AG04449 (cell line): ENCODE data around the gene TUBB4B.
A peak's percentile ranks its signal among the peaks of the same experiment; 100 is the strongest.

Source experiments
- CTCF ChIA-PET: fragments of 350-600 bp; formaldehyde crosslinking; extraction: SDS; loops from one replicate; lab custom pipeline; 2021; ENCODE audit warnings: antibody characterized with exemption; lab: Yijun Ruan, JAX
- POLR2A ChIA-PET: fragments of 400-600, 350-600 bp; formaldehyde crosslinking; extraction: SDS; loops from one replicate; lab custom pipeline; 2020; ENCODE audit warnings: antibody characterized with exemption, inconsistent platforms; lab: Yijun Ruan, JAX
- DNase-seq: peaks from one replicate; pipeline ENCODE4 v3.0.0-alpha.2; 2010; ENCODE audit warnings: low read depth, low spot score
- H3K4me3 ChIP-seq: 2 replicates; pipeline ENCODE4 v1.5.1; 2011; ENCODE audit warnings: low read depth, mild to moderate bottlenecking, control low read depth, low read length
- CTCF ChIP-seq: IDR thresholded peaks from one replicate; pipeline ENCODE4 v1.5.1; 2011; ENCODE audit warnings: mild to moderate bottlenecking, moderate library complexity, low read length, control low read depth, inconsistent platforms; ENCODE audit not compliant: insufficient read depth; ENCODE audit errors: missing control alignments

The TUBB4B gene

GRCh38 chr9:137218754-137219271 lies 22.3 kb upstream of the TUBB4B start:
- H3K4me3 ChIP-seq, result no peak overlapping the region
- DNase-seq, result no peak
- TF ChIP-seq CTCF, result no peak
- POLR2A ChIA-PET, result no interaction called here
- CTCF ChIA-PET, result interaction anchor here (1.0 to 1.4 kb wide), 2 partner anchors 9 to 18 kb away, joined by 4 to 5 read pairs; partner anchors contain the start of gene RNF224

GRCh38 chr9:137219757-137220316 lies 21.2 kb upstream of the TUBB4B start:
- ChIA-PET CTCF (interaction anchor here (0.5 to 1.0 kb wide), 2 partner anchors 17 to 29 kb away, joined by 3 to 4 read pairs; no protein-coding TSS in a partner anchor), POLR2A (interaction anchor here (0.7 to 1.4 kb wide), 2 partner anchors 19 to 21 kb away, joined by 4 read pairs; partner anchors contain the start of gene TPRN)
- no peak for TF ChIP-seq CTCF
- DNase-seq, result no peak
- H3K4me3 ChIP-seq, result no peak overlapping the region

GRCh38 chr9:137220317-137221094 lies 20.6 kb upstream of the TUBB4B start:
- ChIA-PET POLR2A (interaction anchor here (1.4 to 3.1 kb wide), 2 partner anchors 20 kb away, joined by 4 to 19 read pairs; partner anchors contain the start of genes TPRN and TUBB4B), CTCF (interaction anchor here (0.7 to 3.8 kb wide), 4 partner anchors 16 to 191 kb away, joined by 3 to 14 read pairs (median 3); partner anchors contain the start of gene NPDC1)
- no peak overlapping the region for H3K4me3 ChIP-seq
- no peak for DNase-seq
- no peak for TF ChIP-seq CTCF

GRCh38 chr9:137221095-137221505 lies 20.0 kb upstream of the TUBB4B start:
- ChIA-PET POLR2A (interaction anchor here (1.4 to 3.1 kb wide), 2 partner anchors 19 to 20 kb away, joined by 4 to 19 read pairs; partner anchors contain the start of genes TPRN and TUBB4B), CTCF (interaction anchor here (0.7 to 3.8 kb wide), 4 partner anchors 15 to 192 kb away, joined by 3 to 14 read pairs (median 3); partner anchors contain the start of gene NPDC1)
- DNase-seq, result no peak
- H3K4me3 ChIP-seq, result no peak overlapping the region
- no peak for TF ChIP-seq CTCF

GRCh38 chr9:137221506-137222111 lies 19.5 kb upstream of the TUBB4B start:
- no peak for TF ChIP-seq CTCF
- DNase-seq, result no peak
- H3K4me3 ChIP-seq, result peak overlapping the region; percentile 40
- ChIA-PET CTCF (interaction anchor here (1.0 to 3.8 kb wide), 5 partner anchors 15 to 175 kb away, joined by 3 to 14 read pairs (median 3); partner anchors contain the start of gene NPDC1), POLR2A (interaction anchor here (3.1 kb wide), 1 partner anchor 19 kb away, joined by 19 read pairs; the partner anchor contains the start of gene TUBB4B)
